Choroid plexus epithelial cell (primary cell): ENCODE data around the gene ELAVL3.

ENCODE experiments used
- DNase-seq: peaks from one replicate; pipeline ENCODE4 v3.0.0-alpha.2; 2010; ENCODE audit warnings: low read depth
- H3K4me3 ChIP-seq: 2 replicates; pipeline ENCODE4 v1.5.1; 2011; ENCODE audit warnings: low read depth, mild to moderate bottlenecking, control low read depth, low read length, moderate library complexity
- TF ChIP-seq, protein P1 (sequence below): conservative IDR thresholded peaks from 2 replicates; pipeline ENCODE4 v1.5.1; 2011; ENCODE audit warnings: low read depth, mild to moderate bottlenecking, control low read depth, inconsistent platforms, low read length, moderate library complexity

The ELAVL3 gene

DNA sequence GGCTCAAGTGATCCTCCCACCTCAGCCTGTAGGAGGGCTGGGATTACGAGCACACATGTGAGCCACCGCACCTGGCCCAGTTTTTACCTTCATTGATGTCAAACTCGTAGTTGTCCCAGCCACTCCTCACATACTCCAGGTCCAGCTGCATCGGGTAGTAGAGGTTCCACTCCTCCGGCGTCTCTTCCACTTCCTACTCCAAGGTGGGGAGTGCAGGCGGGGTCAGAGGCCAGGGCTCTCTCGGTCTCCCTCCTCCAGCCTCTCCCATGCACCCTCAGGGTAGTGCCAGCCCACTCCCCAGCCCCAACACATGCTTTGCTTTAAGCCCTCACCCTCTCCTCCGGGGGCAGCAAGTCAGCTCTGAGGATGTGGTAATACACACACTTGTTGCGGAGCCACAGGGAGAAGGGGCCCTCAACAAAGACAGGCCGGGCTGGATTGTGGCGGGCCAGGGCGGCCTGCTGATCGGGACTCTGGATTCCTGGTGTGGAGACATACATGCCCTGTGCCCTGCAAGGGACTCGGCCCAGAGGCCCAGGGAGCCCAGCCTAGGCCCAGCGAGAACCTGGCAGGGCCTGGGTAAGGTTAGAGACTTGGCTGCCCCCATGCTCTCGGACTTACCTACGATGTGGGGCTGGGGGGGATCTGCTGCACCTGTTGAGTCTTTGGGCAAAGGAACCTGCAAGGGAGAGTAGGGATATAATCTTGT lies 26.7 kb upstream of the ELAVL3 start:
- H3K4me3 ChIP-seq = no peak overlapping the region
- TF ChIP-seq, protein P1, sequence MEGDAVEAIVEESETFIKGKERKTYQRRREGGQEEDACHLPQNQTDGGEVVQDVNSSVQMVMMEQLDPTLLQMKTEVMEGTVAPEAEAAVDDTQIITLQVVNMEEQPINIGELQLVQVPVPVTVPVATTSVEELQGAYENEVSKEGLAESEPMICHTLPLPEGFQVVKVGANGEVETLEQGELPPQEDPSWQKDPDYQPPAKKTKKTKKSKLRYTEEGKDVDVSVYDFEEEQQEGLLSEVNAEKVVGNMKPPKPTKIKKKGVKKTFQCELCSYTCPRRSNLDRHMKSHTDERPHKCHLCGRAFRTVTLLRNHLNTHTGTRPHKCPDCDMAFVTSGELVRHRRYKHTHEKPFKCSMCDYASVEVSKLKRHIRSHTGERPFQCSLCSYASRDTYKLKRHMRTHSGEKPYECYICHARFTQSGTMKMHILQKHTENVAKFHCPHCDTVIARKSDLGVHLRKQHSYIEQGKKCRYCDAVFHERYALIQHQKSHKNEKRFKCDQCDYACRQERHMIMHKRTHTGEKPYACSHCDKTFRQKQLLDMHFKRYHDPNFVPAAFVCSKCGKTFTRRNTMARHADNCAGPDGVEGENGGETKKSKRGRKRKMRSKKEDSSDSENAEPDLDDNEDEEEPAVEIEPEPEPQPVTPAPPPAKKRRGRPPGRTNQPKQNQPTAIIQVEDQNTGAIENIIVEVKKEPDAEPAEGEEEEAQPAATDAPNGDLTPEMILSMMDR = no peak
- no peak for DNase-seq

DNA sequence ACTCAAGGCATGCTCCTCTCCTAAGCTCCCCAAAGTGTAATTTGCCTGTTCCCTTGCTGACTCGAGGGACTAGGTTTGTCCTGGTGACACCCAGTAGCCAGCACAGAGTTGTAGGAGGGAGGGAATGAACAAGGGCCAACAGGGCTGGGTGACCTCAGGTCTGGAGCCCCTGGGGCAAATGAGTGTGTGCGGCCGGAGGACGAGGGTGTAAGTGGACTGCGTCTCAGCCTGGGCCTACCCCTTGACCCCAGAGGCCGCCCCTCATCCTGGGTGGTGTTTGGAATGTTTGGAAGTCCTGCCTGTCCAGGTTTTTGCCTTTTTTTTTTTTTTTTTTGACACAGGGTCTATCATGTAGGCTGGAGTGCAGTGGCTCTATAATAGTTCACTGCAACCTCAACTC lies 26.1 kb upstream of the ELAVL3 start:
- no peak for DNase-seq
- TF ChIP-seq, protein P1 = no peak
- H3K4me3 ChIP-seq = no peak overlapping the region

GRCh38 chr19:11506101-11506555 lies 25.3 kb upstream of the ELAVL3 start:
- H3K4me3 ChIP-seq = peak overlapping the region; percentile 75
- TF ChIP-seq, protein P1 = no peak
- no peak for DNase-seq

DNA sequence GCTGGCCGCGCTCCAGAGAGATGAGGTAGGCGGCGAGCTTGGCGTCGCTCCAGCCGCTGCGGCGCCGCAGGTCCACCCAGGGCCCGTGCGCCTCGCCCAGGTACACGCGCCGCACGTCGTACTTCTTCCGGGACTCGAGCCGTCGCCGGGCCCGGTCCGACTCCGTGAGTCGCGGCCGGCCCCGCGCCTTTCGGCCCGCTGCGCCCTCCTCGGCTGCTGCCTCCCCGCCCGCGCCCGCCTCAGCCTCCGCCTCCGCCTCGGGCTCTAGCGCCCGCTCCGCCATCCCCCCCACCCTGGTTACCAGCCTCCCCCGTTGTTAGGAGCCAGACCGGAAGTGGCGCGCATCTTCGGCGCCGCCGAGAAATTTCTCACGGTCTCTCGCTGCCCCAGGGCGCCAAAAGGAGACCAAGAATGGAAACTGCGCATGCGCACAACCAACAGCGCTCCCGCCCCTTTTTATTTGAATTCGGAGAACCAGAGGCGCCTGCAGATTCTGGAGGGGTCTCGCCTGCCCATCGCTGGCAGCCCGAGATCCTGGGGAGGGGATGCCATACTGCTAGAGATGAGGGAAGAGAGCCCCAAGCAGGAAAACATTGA lies 24.8 kb upstream of the ELAVL3 start, which contains the start of gene ZNF653:
Gene ZNF653, minus strand, starts transcription at position 336 of the 597 bp plus-strand sequence. Its CDS starts 53 bp downstream, at position 283.
- DNase-seq = peak; percentile 96
- peak within 1 kb of the TSS; percentile 75 for H3K4me3 ChIP-seq
- TF ChIP-seq, protein P1 = no peak

DNA sequence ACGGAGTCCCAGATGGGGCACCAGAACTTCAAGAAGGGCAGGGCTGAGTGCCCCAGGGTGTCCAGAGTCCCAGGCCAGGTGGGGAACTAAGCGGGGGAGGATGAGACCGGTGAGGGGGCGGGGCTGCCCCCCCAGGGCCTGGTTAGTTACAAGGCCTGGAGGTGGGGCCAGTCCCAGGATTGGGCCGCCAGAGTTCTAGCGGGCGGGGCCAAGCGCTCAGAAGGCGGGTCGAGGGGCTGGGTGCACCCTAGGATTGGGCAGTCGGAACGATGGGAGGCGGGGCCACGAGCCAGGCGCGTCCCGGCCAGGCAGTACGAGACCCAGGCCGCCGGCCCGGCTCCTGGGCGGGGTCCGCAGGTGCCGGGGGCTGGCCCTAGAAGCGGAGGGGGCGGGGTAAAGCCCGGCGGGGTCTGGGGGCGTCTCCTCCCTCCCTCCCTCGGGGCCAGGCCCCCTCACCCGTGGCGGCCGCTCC lies 24.2 kb upstream of the ELAVL3 start:
- TF ChIP-seq, protein P1 = no peak
- H3K4me3 ChIP-seq = peak overlapping the region; percentile 75
- DNase-seq = peak; percentile 96

DNA sequence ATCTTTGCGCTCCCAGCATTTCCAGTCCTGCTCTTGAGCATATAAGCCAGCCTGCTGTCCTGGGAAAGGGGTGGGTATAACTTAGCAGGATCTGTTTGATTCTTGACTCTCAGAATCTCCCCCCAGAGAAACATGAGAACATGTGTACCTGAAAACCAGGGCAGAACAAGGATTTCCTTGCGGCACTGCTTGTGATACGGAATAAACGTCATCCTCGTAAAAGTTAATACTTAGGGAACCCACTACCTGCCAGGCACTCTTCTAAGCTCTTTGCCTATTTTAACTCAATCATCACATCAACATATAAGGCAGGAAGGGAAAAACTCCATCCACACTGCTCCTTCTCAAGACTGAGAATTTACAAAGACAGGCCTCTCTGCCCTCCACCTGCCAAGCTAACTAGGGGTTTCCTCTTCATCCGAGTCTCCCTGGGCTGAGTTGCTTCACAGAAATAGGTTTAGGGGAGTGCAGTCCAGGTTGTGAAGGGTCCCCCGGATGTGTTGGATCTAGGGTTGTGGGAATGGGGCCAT lies 23.7 kb upstream of the ELAVL3 start:
- TF ChIP-seq, protein P1 = no peak
- DNase-seq = no peak

More for the DNA sequence above, 23.7 kb upstream of the ELAVL3 start:
- H3K4me3 ChIP-seq = peak overlapping the region; percentile 75
